Stimulated activated CD4-positive, alpha-beta T cell treated with anti-CD3 and anti-CD28 coated beads, Interleukin-1b, Interleukin-23, amount 100 ng/mL, for 24 hours (primary cell): Measurements from ENCODE around the gene BIK.
"Not testable (repeated sequence)": the region's sequence is repeated elsewhere in the genome, so short reads cannot be mapped to it uniquely, and the experiment has no call there.

ENCODE experiments used
- DNase-seq, 4 experiments: peaks; one replicate each; pipeline ENCODE4 v3.0.0-alpha.2; 2020; ENCODE audit warnings: low read depth in 4 of 4, low spot score in 1 of 4

Gene BIK

GRCh38 chr22:43104056-43104625 lies 6.4 kb upstream of the BIK start:
- not testable (repeated sequence) for DNase-seq

- not testable (repeated sequence) for DNase-seq
Measured at GRCh38 chr22:43104950-43105349, 5.6 kb upstream of the BIK start.

- no peak for DNase-seq
Measured at GRCh38 chr22:43106302-43106701, 4.2 kb upstream of the BIK start.

GRCh38 chr22:43109511-43109910 lies 1.0 kb upstream of the BIK start:
- no peak for DNase-seq

- no peak for DNase-seq
Measured at GRCh38 chr22:43109921-43110443, 568 bp upstream of the BIK start.

GRCh38 chr22:43110927-43111623 lies 525 bp downstream of the BIK start:
- DNase-seq: peak in 2 of 4 experiments; percentile 25

GRCh38 chr22:43113526-43114251 lies 3.1 kb downstream of the BIK start:
- no peak for DNase-seq

GRCh38 chr22:43114958-43115357 lies 4.4 kb downstream of the BIK start:
- DNase-seq: no peak

GRCh38 chr22:43116932-43117331 lies 6.4 kb downstream of the BIK start:
- DNase-seq: no peak

- DNase-seq: no peak
Measured at GRCh38 chr22:43118024-43118849, 7.7 kb downstream of the BIK start.

- DNase-seq: no peak
Measured at GRCh38 chr22:43118953-43119458, 8.5 kb downstream of the BIK start.

- DNase-seq: no peak
Measured at GRCh38 chr22:43126501-43127165, 16.1 kb downstream of the BIK start.

- DNase-seq: no peak
Measured at GRCh38 chr22:43127166-43127908, 16.8 kb downstream of the BIK start.

GRCh38 chr22:43128116-43128515 lies 17.6 kb downstream of the BIK start:
- no peak for DNase-seq

GRCh38 chr22:43128928-43129424 lies 18.4 kb downstream of the BIK start:
- DNase-seq: no peak

GRCh38 chr22:43129426-43130425 lies 19.2 kb downstream of the BIK start:
- DNase-seq: no peak

- no peak for DNase-seq
Measured at GRCh38 chr22:43131773-43132501, 21.4 kb downstream of the BIK start.

- DNase-seq: no peak
Measured at GRCh38 chr22:43133401-43133800, 22.9 kb downstream of the BIK start.
